IPS-18a (cell line): ENCODE data around the gene ATP5F1E.
"Not testable (repeated sequence)": the region's sequence is repeated elsewhere in the genome, so short reads cannot be mapped to it uniquely, and the experiment has no call there.

Experiments used
- H3K27ac ChIP-seq: one replicate; pipeline ENCODE4 v1.5.1; 2013; ENCODE audit warnings: low read length
- H3K27me3 ChIP-seq: one replicate; pipeline ENCODE4 v1.6.1; 2013; ENCODE audit warnings: mild to moderate bottlenecking, low read length; ENCODE audit not compliant: control insufficient read depth, insufficient read depth
- H3K36me3 ChIP-seq: one replicate; pipeline ENCODE4 v1.6.1; 2013; ENCODE audit warnings: low read depth, low read length; ENCODE audit not compliant: control insufficient read depth
- H3K4me1 ChIP-seq: one replicate; pipeline ENCODE4 v1.6.1; 2013; ENCODE audit warnings: low read depth, low read length; ENCODE audit not compliant: control insufficient read depth
- H3K4me3 ChIP-seq: one replicate; pipeline ENCODE4 v1.5.1; 2013; ENCODE audit warnings: low read length
- H3K9ac ChIP-seq: one replicate; pipeline ENCODE4 v1.6.1; 2013; ENCODE audit warnings: mild to moderate bottlenecking, low read length, moderate library complexity
- H3K9me3 ChIP-seq: one replicate; pipeline ENCODE4 v1.6.1; 2013; ENCODE audit warnings: low read depth, low read length; ENCODE audit not compliant: control insufficient read depth

Gene ATP5F1E

GRCh38 chr20:59018817-59019216 lies 13.3 kb downstream of the ATP5F1E start:
- Histone ChIP-seq H3K36me3 (peaks cover 13% of the 10 kb centered on the region), H3K4me3 (no peak overlapping the region), H3K27me3 (no peaks in the 10 kb centered on the region), H3K27ac (no peak overlapping the region), H3K9ac (no peak overlapping the region), H3K9me3 (no peaks in the 10 kb centered on the region), H3K4me1 (no peaks in the 10 kb centered on the region)

GRCh38 chr20:59017493-59018231 lies 14.5 kb downstream of the ATP5F1E start:
- Histone ChIP-seq H3K9ac (no peak overlapping the region), H3K27me3 (no peaks in the 10 kb centered on the region), H3K4me1 (no peaks in the 10 kb centered on the region), H3K27ac (no peak overlapping the region), H3K9me3 (no peaks in the 10 kb centered on the region), H3K4me3 (no peak overlapping the region), H3K36me3 (peaks cover 3% of the 10 kb centered on the region)

- Histone ChIP-seq H3K4me3 (no peak overlapping the region), H3K27ac (no peak overlapping the region), H3K27me3 (no peaks in the 10 kb centered on the region), H3K9me3 (no peaks in the 10 kb centered on the region), H3K36me3 (no peaks in the 10 kb centered on the region), H3K9ac (no peak overlapping the region), H3K4me1 (no peaks in the 10 kb centered on the region)
Observed at GRCh38 chr20:59016795-59017492, 15.2 kb downstream of the ATP5F1E start.

GRCh38 chr20:59015812-59016711 lies 16.1 kb downstream of the ATP5F1E start:
- no peaks in the 10 kb centered on the region for H3K27me3 ChIP-seq
- no peaks in the 10 kb centered on the region for H3K36me3 ChIP-seq
- peaks cover 3% of the 10 kb centered on the region for H3K4me1 ChIP-seq
- H3K9me3 ChIP-seq, result no peaks in the 10 kb centered on the region
- no peak overlapping the region for H3K9ac ChIP-seq
- H3K27ac ChIP-seq, result no peak overlapping the region
- no peak overlapping the region for H3K4me3 ChIP-seq

- Histone ChIP-seq H3K27me3 (no peaks in the 10 kb centered on the region), H3K4me3 (no peak overlapping the region), H3K9ac (no peak overlapping the region), H3K27ac (no peak overlapping the region), H3K4me1 (peaks cover 4% of the 10 kb centered on the region), H3K36me3 (no peaks in the 10 kb centered on the region), H3K9me3 (no peaks in the 10 kb centered on the region)
Observed at GRCh38 chr20:59015411-59015810, 16.7 kb downstream of the ATP5F1E start.

- H3K9me3 ChIP-seq, result no peaks in the 10 kb centered on the region
- no peak overlapping the region for H3K9ac ChIP-seq
- H3K27ac ChIP-seq, result no peak overlapping the region
- H3K4me1 ChIP-seq, result peaks cover 4% of the 10 kb centered on the region
- H3K36me3 ChIP-seq, result no peaks in the 10 kb centered on the region
- H3K27me3 ChIP-seq, result no peaks in the 10 kb centered on the region
- H3K4me3 ChIP-seq, result no peak overlapping the region
Observed at GRCh38 chr20:59014680-59015389, 17.3 kb downstream of the ATP5F1E start.

- no peak overlapping the region for H3K9ac ChIP-seq
- H3K4me3 ChIP-seq, result no peak overlapping the region
- no peaks in the 10 kb centered on the region for H3K9me3 ChIP-seq
- peaks cover 4% of the 10 kb centered on the region for H3K4me1 ChIP-seq
- no peaks in the 10 kb centered on the region for H3K36me3 ChIP-seq
- H3K27ac ChIP-seq, result no peak overlapping the region
- no peaks in the 10 kb centered on the region for H3K27me3 ChIP-seq
Observed at GRCh38 chr20:59013959-59014608, 18.1 kb downstream of the ATP5F1E start.

- H3K4me1 ChIP-seq, result peaks cover 4% of the 10 kb centered on the region
- no peak overlapping the region for H3K4me3 ChIP-seq
- H3K27me3 ChIP-seq, result peaks cover 4% of the 10 kb centered on the region
- no peak overlapping the region for H3K9ac ChIP-seq
- no peak overlapping the region for H3K27ac ChIP-seq
- H3K9me3 ChIP-seq, result no peaks in the 10 kb centered on the region
- H3K36me3 ChIP-seq, result no peaks in the 10 kb centered on the region
Observed at GRCh38 chr20:59013031-59013951, 18.8 kb downstream of the ATP5F1E start.

GRCh38 chr20:59011874-59012157 lies 20.3 kb downstream of the ATP5F1E start:
- not testable (repeated sequence) for H3K4me3 ChIP-seq, H3K27ac ChIP-seq, H3K9me3 ChIP-seq, H3K9ac ChIP-seq, H3K36me3 ChIP-seq, H3K4me1 ChIP-seq
- peaks cover 13% of the 10 kb centered on the region for H3K27me3 ChIP-seq
